ENCODE measurements around the gene C20orf202.

The C20orf202 gene

DNA sequence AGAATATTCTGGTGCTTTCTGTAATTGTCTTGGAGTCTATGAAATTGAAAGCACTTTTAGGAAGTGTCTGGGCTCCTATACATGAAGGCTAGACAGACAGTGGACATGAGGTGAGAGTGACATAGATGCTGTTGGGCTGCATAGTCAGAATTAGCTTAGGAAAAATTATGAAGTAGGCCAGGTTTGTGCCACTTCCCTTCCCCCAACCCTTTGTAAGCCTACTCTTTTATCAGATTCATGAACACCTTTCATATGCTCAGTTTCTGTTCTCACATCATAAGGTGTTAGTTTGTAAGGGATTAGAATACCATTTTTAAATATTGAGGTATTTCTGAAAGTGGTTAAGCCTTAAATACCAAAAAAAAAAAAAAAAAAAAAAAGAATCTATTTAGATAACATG lies 44.4 kb downstream of the C20orf202 start:
- TF ChIP-seq SIN3A (IDR thresholded peaks at IDR 0.05; ENCODE audit: borderline replicate concordance, insufficient read depth, low read length), result no peak
- TF ChIP-seq TAF1 (IDR thresholded peaks at IDR 0.05; ENCODE audit: borderline replicate concordance, insufficient read depth, low read length), result no peak
- TF ChIP-seq, protein P1, sequence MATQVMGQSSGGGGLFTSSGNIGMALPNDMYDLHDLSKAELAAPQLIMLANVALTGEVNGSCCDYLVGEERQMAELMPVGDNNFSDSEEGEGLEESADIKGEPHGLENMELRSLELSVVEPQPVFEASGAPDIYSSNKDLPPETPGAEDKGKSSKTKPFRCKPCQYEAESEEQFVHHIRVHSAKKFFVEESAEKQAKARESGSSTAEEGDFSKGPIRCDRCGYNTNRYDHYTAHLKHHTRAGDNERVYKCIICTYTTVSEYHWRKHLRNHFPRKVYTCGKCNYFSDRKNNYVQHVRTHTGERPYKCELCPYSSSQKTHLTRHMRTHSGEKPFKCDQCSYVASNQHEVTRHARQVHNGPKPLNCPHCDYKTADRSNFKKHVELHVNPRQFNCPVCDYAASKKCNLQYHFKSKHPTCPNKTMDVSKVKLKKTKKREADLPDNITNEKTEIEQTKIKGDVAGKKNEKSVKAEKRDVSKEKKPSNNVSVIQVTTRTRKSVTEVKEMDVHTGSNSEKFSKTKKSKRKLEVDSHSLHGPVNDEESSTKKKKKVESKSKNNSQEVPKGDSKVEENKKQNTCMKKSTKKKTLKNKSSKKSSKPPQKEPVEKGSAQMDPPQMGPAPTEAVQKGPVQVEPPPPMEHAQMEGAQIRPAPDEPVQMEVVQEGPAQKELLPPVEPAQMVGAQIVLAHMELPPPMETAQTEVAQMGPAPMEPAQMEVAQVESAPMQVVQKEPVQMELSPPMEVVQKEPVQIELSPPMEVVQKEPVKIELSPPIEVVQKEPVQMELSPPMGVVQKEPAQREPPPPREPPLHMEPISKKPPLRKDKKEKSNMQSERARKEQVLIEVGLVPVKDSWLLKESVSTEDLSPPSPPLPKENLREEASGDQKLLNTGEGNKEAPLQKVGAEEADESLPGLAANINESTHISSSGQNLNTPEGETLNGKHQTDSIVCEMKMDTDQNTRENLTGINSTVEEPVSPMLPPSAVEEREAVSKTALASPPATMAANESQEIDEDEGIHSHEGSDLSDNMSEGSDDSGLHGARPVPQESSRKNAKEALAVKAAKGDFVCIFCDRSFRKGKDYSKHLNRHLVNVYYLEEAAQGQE (IDR thresholded peaks at IDR 0.05; ENCODE audit: insufficient read depth in 1 of 2, low read depth in 2 of 2, low read length in 2 of 2), result no peak
- TF ChIP-seq FOXP2 (optimal IDR thresholded peaks at IDR 0.05; ENCODE audit: borderline replicate concordance, extremely low read depth, extremely low read length, insufficient read depth), result no peak
- TF ChIP-seq POLR2AphosphoS5 (IDR thresholded peaks at IDR 0.05; ENCODE audit: low read depth, low read length), result no peak

DNA sequence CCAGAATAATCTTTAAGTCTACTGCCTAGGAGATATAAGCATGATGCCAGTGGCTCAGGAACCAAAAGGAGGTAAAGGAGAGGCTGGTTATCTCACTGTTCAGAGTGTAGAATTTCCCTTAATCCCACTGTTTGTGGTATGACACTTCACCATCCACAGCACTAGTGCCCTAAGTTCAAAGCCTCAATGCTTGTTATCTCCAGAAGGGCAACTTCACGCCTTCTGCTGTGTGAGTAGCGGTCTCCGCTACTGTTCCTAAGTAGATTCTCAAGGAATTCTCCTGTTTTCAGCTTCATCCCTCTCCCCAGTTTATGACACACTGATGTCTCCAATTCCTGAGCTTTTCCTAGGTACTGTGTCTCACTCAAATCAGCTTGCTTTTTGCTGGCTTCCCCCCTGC lies 49.2 kb downstream of the C20orf202 start:
- TF ChIP-seq SIN3A (IDR thresholded peaks at IDR 0.05; ENCODE audit: borderline replicate concordance, insufficient read depth, low read length) (no peak), POLR2AphosphoS5 (IDR thresholded peaks at IDR 0.05; ENCODE audit: low read depth, low read length) (no peak), FOXP2 (optimal IDR thresholded peaks at IDR 0.05; ENCODE audit: borderline replicate concordance, extremely low read depth, extremely low read length, insufficient read depth) (no peak), TAF1 (IDR thresholded peaks at IDR 0.05; ENCODE audit: borderline replicate concordance, insufficient read depth, low read length) (no peak)
- TF ChIP-seq, protein P1 (IDR thresholded peaks at IDR 0.05; ENCODE audit: insufficient read depth in 1 of 2, low read depth in 2 of 2, low read length in 2 of 2), result no peak

DNA sequence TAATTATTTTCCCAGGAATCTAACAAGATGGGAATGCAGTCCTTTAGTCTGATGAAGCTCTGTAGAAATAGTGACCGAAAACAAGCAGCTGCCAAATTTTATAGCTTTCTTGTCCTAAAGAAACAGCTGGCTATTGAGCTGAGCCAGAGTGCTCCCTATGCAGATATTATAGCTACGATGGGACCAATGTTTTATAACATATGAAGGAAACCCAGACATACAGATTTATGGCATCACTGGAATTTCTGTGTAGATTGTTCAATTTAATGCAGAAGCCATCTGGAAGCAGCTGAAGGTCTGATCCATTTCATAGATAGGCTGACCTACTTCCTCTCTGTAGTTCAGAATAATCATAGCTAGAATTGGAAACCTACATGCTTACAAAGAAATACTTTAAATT lies 51.0 kb downstream of the C20orf202 start:
- TF ChIP-seq, protein P1 (IDR thresholded peaks at IDR 0.05; ENCODE audit: insufficient read depth in 1 of 2, low read depth in 2 of 2, low read length in 2 of 2), result no peak
- TF ChIP-seq FOXP2 (optimal IDR thresholded peaks at IDR 0.05; ENCODE audit: borderline replicate concordance, extremely low read depth, extremely low read length, insufficient read depth), result no peak
- TF ChIP-seq TAF1 (IDR thresholded peaks at IDR 0.05; ENCODE audit: borderline replicate concordance, insufficient read depth, low read length), result no peak
- no peak for TF ChIP-seq POLR2AphosphoS5 (IDR thresholded peaks at IDR 0.05; ENCODE audit: low read depth, low read length)
- no peak for TF ChIP-seq SIN3A (IDR thresholded peaks at IDR 0.05; ENCODE audit: borderline replicate concordance, insufficient read depth, low read length)

DNA sequence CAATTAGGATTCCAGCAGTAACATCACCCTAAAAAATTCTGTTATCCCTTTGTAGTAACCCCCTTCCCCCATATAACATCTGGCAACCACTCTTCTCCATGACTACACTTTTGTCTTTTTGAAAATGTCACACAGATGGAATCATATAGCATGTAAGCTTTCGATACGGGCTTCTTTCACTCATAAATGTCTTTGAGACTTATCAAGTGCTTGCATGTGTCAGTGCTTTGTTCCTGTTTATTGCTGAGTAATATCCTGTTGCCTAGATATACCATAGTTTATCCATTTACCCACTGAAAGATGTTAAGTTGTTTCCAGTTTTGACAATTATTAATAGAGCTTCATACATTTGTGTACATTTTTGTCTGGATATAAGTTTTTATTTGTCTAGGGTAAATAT lies 52.4 kb downstream of the C20orf202 start:
- TF ChIP-seq, protein P1 (IDR thresholded peaks at IDR 0.05; ENCODE audit: insufficient read depth in 1 of 2, low read depth in 2 of 2, low read length in 2 of 2), result no peak

Measured in PFSK-1 (cell line).